Gastroesophageal sphincter (tissue), 3 donors: ENCODE measurements around the gene MAN1A1.

ENCODE experiments used
- CTCF ChIP-seq, 4 experiments: fragments of 200-600 bp in 2 of 4; fragments of 450-650 bp in 2 of 4; sonication (generic) in 1 of 4; IDR thresholded peaks; one replicate each; pipeline ENCODE4 v1.5.1; 2017 to 2019; ENCODE audit warnings: antibody characterized with exemption in 4 of 4, mild to moderate bottlenecking in 2 of 4, moderate library complexity in 2 of 4
- EP300 ChIP-seq: sonication (generic); formaldehyde crosslinking; IDR thresholded peaks from one replicate; pipeline ENCODE4 v1.6.1; 2017; ENCODE audit warnings: antibody characterized with exemption, mild to moderate bottlenecking
- POLR2A ChIP-seq, 2 donors: fragments of 450-650 bp; IDR thresholded peaks; one replicate each; pipeline ENCODE4 v1.6.1; 2017; ENCODE audit warnings: antibody characterized with exemption in 2 of 2, mild to moderate bottlenecking in 2 of 2, moderate library complexity in 1 of 2

- TF ChIP-seq CTCF (IDR thresholded peaks at IDR 0.05) = no peak
- TF ChIP-seq EP300 = no peak
- TF ChIP-seq POLR2A (IDR thresholded peaks at IDR 0.05) = no peak
Observed at GRCh38 chr6:119390247-119390793, 40.8 kb upstream of the MAN1A1 start.
